ENCODE measurements around the gene SPEN. TPM values are rescaled to one million over a fixed set of nuclear protein-coding genes. Genes with fewer than 3 reads are reported as not detected.

The SPEN gene
- total RNA-seq, 4 donors from 2014 or later: 18.8 to 104 (median 73.8) TPM

- DNase-seq: no peak
- H3K4me3 ChIP-seq: no peak overlapping the region
- intact Hi-C loops (cut with DNase I; ENCODE audit: low total_unique reads): no loop called here
- H3K27ac ChIP-seq: no peak overlapping the region
- no peaks in the 10 kb centered on the region for H3K36me3 ChIP-seq
- no peaks in the 10 kb centered on the region for H3K4me1 ChIP-seq
- no peaks in the 10 kb centered on the region for H3K9me3 ChIP-seq
- TF ChIP-seq POLR2A (IDR thresholded peaks at IDR 0.05): no peak
- TF ChIP-seq CTCF (IDR thresholded peaks at IDR 0.05): no peak
- H3K27me3 ChIP-seq: no peaks in the 10 kb centered on the region
Measured at GRCh38 chr1:15869413-15869812, 21.9 kb downstream of the SPEN start.

DNA sequence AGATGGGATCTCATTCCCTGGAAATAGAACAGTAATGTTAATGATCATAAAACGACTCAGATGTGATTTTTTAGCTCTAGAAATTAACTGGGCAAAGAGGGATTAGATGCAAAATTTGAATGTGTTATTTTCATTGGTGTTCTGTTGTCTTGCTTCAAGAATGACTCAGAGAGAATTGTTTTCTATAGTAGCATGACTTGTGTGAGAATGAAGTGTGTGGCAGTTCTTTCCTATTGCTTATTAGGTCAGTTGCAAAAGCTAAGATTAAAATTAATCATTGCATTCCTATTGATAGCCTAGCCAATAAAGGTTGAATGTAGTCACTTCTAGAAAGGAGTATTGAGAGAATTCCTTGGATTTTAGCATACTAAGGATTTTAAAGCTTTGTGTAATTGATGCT lies 22.9 kb downstream of the SPEN start:
- no peak for DNase-seq
- Histone ChIP-seq H3K9me3 (no peaks in the 10 kb centered on the region), H3K4me1 (peaks cover 0 to 10% of the 10 kb centered on the region in 2 donors), H3K27me3 (no peaks in the 10 kb centered on the region), H3K4me3 (no peak overlapping the region), H3K27ac (no peak overlapping the region), H3K36me3 (no peaks in the 10 kb centered on the region)
- intact Hi-C loops (cut with DNase I; ENCODE audit: low total_unique reads): no loop called here
- no peak for TF ChIP-seq POLR2A (IDR thresholded peaks at IDR 0.05)
- no peak for TF ChIP-seq CTCF (IDR thresholded peaks at IDR 0.05)

GRCh38 chr1:15874471-15874870 lies 27.0 kb downstream of the SPEN start:
- no peaks in the 10 kb centered on the region for H3K27me3 ChIP-seq
- TF ChIP-seq POLR2A (IDR thresholded peaks at IDR 0.05) (no peak), CTCF (IDR thresholded peaks at IDR 0.05) (no peak)
- intact Hi-C loops (cut with DNase I; ENCODE audit: low total_unique reads): no loop called here
- H3K9me3 ChIP-seq: no peaks in the 10 kb centered on the region
- no peak overlapping the region for H3K4me3 ChIP-seq
- DNase-seq: no peak
- H3K27ac ChIP-seq: no peak overlapping the region
- peaks cover 0 to 10% of the 10 kb centered on the region in 2 donors for H3K4me1 ChIP-seq
- H3K36me3 ChIP-seq: no peaks in the 10 kb centered on the region

DNA sequence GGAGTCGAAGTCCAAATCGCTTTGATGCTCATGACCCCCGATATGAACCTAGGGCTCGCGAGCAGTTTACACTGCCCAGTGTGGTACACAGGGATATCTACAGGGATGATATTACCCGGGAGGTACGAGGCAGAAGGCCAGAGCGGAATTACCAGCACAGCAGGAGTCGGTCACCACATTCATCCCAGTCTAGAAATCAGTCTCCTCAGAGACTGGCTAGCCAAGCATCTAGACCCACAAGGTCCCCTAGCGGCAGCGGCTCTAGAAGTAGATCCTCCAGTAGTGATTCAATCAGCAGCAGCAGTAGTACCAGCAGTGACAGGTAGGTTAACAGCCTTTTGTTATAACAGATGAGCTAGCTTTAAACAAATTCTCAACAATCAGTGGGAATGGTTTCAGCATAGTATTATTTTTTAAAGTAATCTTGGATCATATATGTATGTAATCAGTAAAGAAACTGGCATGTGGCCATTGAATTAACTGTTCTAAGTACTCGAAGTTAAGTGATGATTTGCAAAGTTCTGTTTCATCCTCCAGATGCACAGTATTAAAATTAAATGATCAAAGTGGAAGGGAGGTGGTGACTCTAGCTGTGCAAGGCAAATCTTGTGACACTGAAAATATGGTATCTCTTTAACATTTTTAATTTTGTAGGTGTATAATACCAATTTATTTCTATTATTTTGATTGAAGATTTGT lies 29.0 kb downstream of the SPEN start:
- intact Hi-C loops (cut with DNase I; ENCODE audit: low total_unique reads): no loop called here
- H3K36me3 ChIP-seq: no peaks in the 10 kb centered on the region
- no peak for DNase-seq
- H3K4me1 ChIP-seq: peaks cover 0 to 10% of the 10 kb centered on the region in 2 donors
- no peak overlapping the region for H3K27ac ChIP-seq
- H3K27me3 ChIP-seq: no peaks in the 10 kb centered on the region
- no peaks in the 10 kb centered on the region for H3K9me3 ChIP-seq
- no peak overlapping the region for H3K4me3 ChIP-seq
- TF ChIP-seq POLR2A (IDR thresholded peaks at IDR 0.05) (no peak), CTCF (IDR thresholded peaks at IDR 0.05) (no peak)

- Histone ChIP-seq H3K27me3 (no peaks in the 10 kb centered on the region), H3K9me3 (no peaks in the 10 kb centered on the region), H3K4me1 (peaks cover 0 to 5% of the 10 kb centered on the region in 2 donors), H3K27ac (no peak overlapping the region), H3K4me3 (no peak overlapping the region), H3K36me3 (no peaks in the 10 kb centered on the region)
- DNase-seq: no peak
- TF ChIP-seq POLR2A (IDR thresholded peaks at IDR 0.05) (no peak), CTCF (IDR thresholded peaks at IDR 0.05) (no peak)
- intact Hi-C loops (cut with DNase I; ENCODE audit: low total_unique reads): no loop called here
Measured at GRCh38 chr1:15881961-15882360, 34.5 kb downstream of the SPEN start.

Data from uterus (tissue), 4 donors.